ENCODE measurements around the gene FGF3.

Gene FGF3

GRCh38 chr11:69774354-69775162 is 44.7 kb downstream of the FGF3 start:
- no peak for TF ChIP-seq TAF1 (IDR thresholded peaks at IDR 0.05; ENCODE audit: low read depth)
- TF ChIP-seq USF1 (IDR thresholded peaks at IDR 0.05): no peak
- no peak for TF ChIP-seq NFIC (IDR thresholded peaks at IDR 0.05)
- no peak for TF ChIP-seq MAX (IDR thresholded peaks at IDR 0.05)
- no peak for TF ChIP-seq REST (IDR thresholded peaks at IDR 0.05; ENCODE audit: low read depth)
- no peak for TF ChIP-seq CREB1 (IDR thresholded peaks at IDR 0.05; ENCODE audit: low read depth)
- no peak for TF ChIP-seq FOXM1 (IDR thresholded peaks at IDR 0.05; ENCODE audit: borderline replicate concordance, low read depth)
- no peak for TF ChIP-seq ZBTB7A (IDR thresholded peaks at IDR 0.05; ENCODE audit: low read depth)
- TF ChIP-seq YY1 (IDR thresholded peaks at IDR 0.05; ENCODE audit: low read depth): no peak
- no peak for TF ChIP-seq EGR1 (IDR thresholded peaks at IDR 0.05)
- TF ChIP-seq TCF12 (IDR thresholded peaks at IDR 0.05; ENCODE audit: low read depth): no peak
- no peak for TF ChIP-seq TEAD4 (IDR thresholded peaks at IDR 0.05)
- no peak for TF ChIP-seq RAD21 (IDR thresholded peaks at IDR 0.05; ENCODE audit: low read depth)
- no peak for TF ChIP-seq EP300 (IDR thresholded peaks at IDR 0.05; ENCODE audit: borderline replicate concordance)

- TF ChIP-seq ZBTB7A (IDR thresholded peaks at IDR 0.05; ENCODE audit: low read depth) (no peak), FOXM1 (IDR thresholded peaks at IDR 0.05; ENCODE audit: borderline replicate concordance, low read depth) (no peak), EP300 (IDR thresholded peaks at IDR 0.05; ENCODE audit: borderline replicate concordance) (no peak)
These were observed 45.4 kb downstream of the FGF3 start for GRCh38 chr11:69773626-69774353.

GRCh38 chr11:69771466-69771865 is 47.8 kb downstream of the FGF3 start:
- TF ChIP-seq CEBPB (IDR thresholded peaks at IDR 0.05): no peak
- no peak for TF ChIP-seq TEAD4 (IDR thresholded peaks at IDR 0.05)
- TF ChIP-seq FOXM1 (IDR thresholded peaks at IDR 0.05; ENCODE audit: borderline replicate concordance, low read depth): no peak
- no peak for TF ChIP-seq EP300 (IDR thresholded peaks at IDR 0.05; ENCODE audit: borderline replicate concordance)
- TF ChIP-seq CREB1 (IDR thresholded peaks at IDR 0.05; ENCODE audit: low read depth): no peak
- no peak for TF ChIP-seq ZBTB7A (IDR thresholded peaks at IDR 0.05; ENCODE audit: low read depth)
- TF ChIP-seq USF1 (IDR thresholded peaks at IDR 0.05): no peak
- TF ChIP-seq RAD21 (IDR thresholded peaks at IDR 0.05; ENCODE audit: low read depth): no peak
- TF ChIP-seq REST (IDR thresholded peaks at IDR 0.05; ENCODE audit: low read depth): no peak
- no peak for TF ChIP-seq EGR1 (IDR thresholded peaks at IDR 0.05)
- TF ChIP-seq TCF12 (IDR thresholded peaks at IDR 0.05; ENCODE audit: low read depth): no peak
- no peak for TF ChIP-seq NFIC (IDR thresholded peaks at IDR 0.05)
- no peak for TF ChIP-seq MAX (IDR thresholded peaks at IDR 0.05)
- TF ChIP-seq YY1 (IDR thresholded peaks at IDR 0.05; ENCODE audit: low read depth): no peak
- no peak for TF ChIP-seq TAF1 (IDR thresholded peaks at IDR 0.05; ENCODE audit: low read depth)

- no peak for TF ChIP-seq EP300 (IDR thresholded peaks at IDR 0.05; ENCODE audit: borderline replicate concordance)
- TF ChIP-seq MAX (IDR thresholded peaks at IDR 0.05): no peak
- no peak for TF ChIP-seq EGR1 (IDR thresholded peaks at IDR 0.05)
These were observed 48.7 kb downstream of the FGF3 start for GRCh38 chr11:69770540-69770939.

GRCh38 chr11:69765498-69765995 is 53.7 kb downstream of the FGF3 start:
- no peak for TF ChIP-seq ZBTB7A (IDR thresholded peaks at IDR 0.05; ENCODE audit: low read depth)
- TF ChIP-seq CEBPB (IDR thresholded peaks at IDR 0.05): no peak
- no peak for TF ChIP-seq CREB1 (IDR thresholded peaks at IDR 0.05; ENCODE audit: low read depth)
- no peak for TF ChIP-seq NFIC (IDR thresholded peaks at IDR 0.05)
- no peak for TF ChIP-seq EP300 (IDR thresholded peaks at IDR 0.05; ENCODE audit: borderline replicate concordance)
- TF ChIP-seq USF1 (IDR thresholded peaks at IDR 0.05): no peak
